HepG2 (cell line): ENCODE results near the gene PIEZO1. TPM values are rescaled to one million over a fixed set of nuclear protein-coding genes. Genes with fewer than 3 reads are reported as not detected.

Experiments used
- AGO2 ChIP-seq: fragments of 200-400 bp; formaldehyde crosslinking; optimal IDR thresholded peaks from 2 replicates; pipeline ENCODE3; 2017; ENCODE audit warnings: mild to moderate bottlenecking, low read depth, low read length, moderate library complexity
- ERF ChIP-seq: IDR thresholded peaks from 2 replicates; pipeline ENCODE4 v1.6.1; 2018; ENCODE audit warnings: missing biosample characterization, missing genetic modification reagents
- ESRRA ChIP-seq: sonication (generic); formaldehyde crosslinking; IDR thresholded peaks from 2 replicates; pipeline ENCODE4 v1.5.1; 2020; ENCODE audit warnings: mild to moderate bottlenecking, low read depth, missing genetic modification reagents
- FOXA1 ChIP-seq, 2 experiments: fragments of 450-650 bp in 1 of 2; sonication (generic) in 1 of 2; formaldehyde crosslinking in 1 of 2; IDR thresholded peaks; 2 replicates each; pipeline versions ENCODE4 v1.4.0 to v1.6.1; 2016 to 2020; ENCODE audit warnings: missing genetic modification reagents in 1 of 2
- KLF12 ChIP-seq: sonication (generic); formaldehyde crosslinking; IDR thresholded peaks from 2 replicates; pipeline ENCODE4 v1.4.0; 2020; ENCODE audit warnings: missing genetic modification reagents, borderline replicate concordance
- KLF9 ChIP-seq: IDR thresholded peaks from 2 replicates; pipeline ENCODE4 v1.6.1; 2016; ENCODE audit warnings: low read depth
- KMT2B ChIP-seq: IDR thresholded peaks from 2 replicates; pipeline ENCODE4 v1.6.1; 2016; ENCODE audit warnings: missing genetic modification reagents, missing compliant biosample characterization
- MAF1 ChIP-seq: sonication (generic); formaldehyde crosslinking; IDR thresholded peaks from 2 replicates; pipeline ENCODE4 v1.5.0; 2020; ENCODE audit warnings: missing genetic modification reagents, borderline replicate concordance
- MIER3 ChIP-seq: IDR thresholded peaks from 2 replicates; pipeline ENCODE4 v1.6.1; 2016; ENCODE audit warnings: missing compliant biosample characterization, borderline replicate concordance
- NFYB ChIP-seq: sonication (generic); formaldehyde crosslinking; IDR thresholded peaks from 2 replicates; pipeline ENCODE4 v1.4.0; 2020; ENCODE audit warnings: missing genetic modification reagents
- RAD21 ChIP-seq: fragments of 450-650 bp; formaldehyde crosslinking; IDR thresholded peaks from 2 replicates; pipeline ENCODE4 v1.5.0; 2020; ENCODE audit warnings: mild to moderate bottlenecking
- SIX1 ChIP-seq: sonication (generic); formaldehyde crosslinking; IDR thresholded peaks from 2 replicates; pipeline ENCODE4 v1.4.0; 2020; ENCODE audit warnings: missing genetic modification reagents, borderline replicate concordance
- SOX13 ChIP-seq, 3 experiments: fragments of 450-650 bp in 1 of 3; sonication (generic) in 1 of 3; formaldehyde crosslinking in 1 of 3; IDR thresholded peaks in 2 of 3; conservative IDR thresholded peaks in 1 of 3; 2 replicates each; pipeline versions ENCODE4 v1.5.0 to v1.6.1; 2016 to 2020; ENCODE audit warnings: antibody characterized with exemption in 1 of 3, mild to moderate bottlenecking in 1 of 3, missing compliant biosample characterization in 1 of 3, missing genetic modification reagents in 1 of 3, moderate library complexity in 1 of 3
- SP4 ChIP-seq: sonication (generic); formaldehyde crosslinking; IDR thresholded peaks from 2 replicates; pipeline ENCODE4 v1.8.1; 2023; ENCODE audit warnings: mild to moderate bottlenecking, missing genetic modification reagents
- XRCC5 ChIP-seq: fragments of 200-400 bp; formaldehyde crosslinking; optimal IDR thresholded peaks from 2 replicates; pipeline ENCODE3; 2017; ENCODE audit warnings: mild to moderate bottlenecking, low read length
- ZMAT3 ChIP-seq: sonication (generic); formaldehyde crosslinking; conservative IDR thresholded peaks from 2 replicates; pipeline ENCODE4 v1.7.0; 2021; ENCODE audit warnings: missing genetic modification reagents
- ZNF224 ChIP-seq: sonication (generic); formaldehyde crosslinking; IDR thresholded peaks from 2 replicates; pipeline ENCODE4 v1.5.0; 2020; ENCODE audit warnings: mild to moderate bottlenecking, missing genetic modification reagents
- ZNF768 ChIP-seq: sonication (generic); formaldehyde crosslinking; IDR thresholded peaks from 2 replicates; pipeline ENCODE4 v1.4.0; 2020; ENCODE audit warnings: missing genetic modification reagents
- ZNF878 ChIP-seq: sonication (generic); formaldehyde crosslinking; IDR thresholded peaks from 2 replicates; pipeline ENCODE4 v1.8.1; 2023; ENCODE audit warnings: mild to moderate bottlenecking, missing genetic modification reagents, moderate library complexity
- ZSCAN21 ChIP-seq: sonication (generic); formaldehyde crosslinking; IDR thresholded peaks from 2 replicates; pipeline ENCODE4 v1.8.0; 2022; ENCODE audit warnings: mild to moderate bottlenecking, missing genetic modification reagents, moderate library complexity, borderline replicate concordance
- polyA plus RNA-seq, 8 experiments: library from polyadenylated mRNA; depleted of rRNA in 3 of 8; stranded (reverse) in 7 of 8; unstranded in 1 of 8; fragments of >200 nt; fragmentation: Illumina TruSeq in 4 of 8; extraction: Trizol in 4 of 8; gene quantifications; 2 replicates each; pipeline versions ENCODE4 v1.2.1 to v1.2.3, GENCODE V29; 2011 to 2016; ENCODE audit warnings: low read depth in 4 of 8, missing spikeins in 1 of 8, mixed read lengths in 1 of 8; ENCODE audit not compliant: insufficient read depth in 1 of 8
- total RNA-seq, 5 experiments: library from RNA; depleted of rRNA; stranded (reverse); fragments of >200 nt; fragmentation: Illumina TruSeq; extraction: Trizol; gene quantifications; 2 replicates each; pipeline ENCODE4 v1.2.3, GENCODE V29; 2016; ENCODE audit warnings: low read depth in 1 of 5
- TF ChIP-seq, protein P1 (sequence below): sonication (generic); formaldehyde crosslinking; IDR thresholded peaks from 2 replicates; pipeline ENCODE4 v1.4.0; 2020; ENCODE audit warnings: missing genetic modification reagents
- TF ChIP-seq, protein P2 (sequence below): sonication (generic); formaldehyde crosslinking; IDR thresholded peaks from 2 replicates; pipeline ENCODE4 v1.4.0; 2020; ENCODE audit warnings: missing genetic modification reagents
- TF ChIP-seq, protein P3 (sequence below): sonication (generic); formaldehyde crosslinking; IDR thresholded peaks from 2 replicates; pipeline ENCODE4 v1.5.1; 2020; ENCODE audit warnings: missing genetic modification reagents, mild to moderate bottlenecking, borderline replicate concordance
- TF ChIP-seq, protein P4 (sequence below): IDR thresholded peaks from 2 replicates; pipeline ENCODE4 v1.6.1; 2016; ENCODE audit warnings: mild to moderate bottlenecking

The PIEZO1 gene
- total and polyA plus RNA-seq, 2 of the 13 experiments (the other 11 are each of a cell fraction or from before 2014, with no cell fraction given): 67.9 to 85.0 TPM

DNA sequence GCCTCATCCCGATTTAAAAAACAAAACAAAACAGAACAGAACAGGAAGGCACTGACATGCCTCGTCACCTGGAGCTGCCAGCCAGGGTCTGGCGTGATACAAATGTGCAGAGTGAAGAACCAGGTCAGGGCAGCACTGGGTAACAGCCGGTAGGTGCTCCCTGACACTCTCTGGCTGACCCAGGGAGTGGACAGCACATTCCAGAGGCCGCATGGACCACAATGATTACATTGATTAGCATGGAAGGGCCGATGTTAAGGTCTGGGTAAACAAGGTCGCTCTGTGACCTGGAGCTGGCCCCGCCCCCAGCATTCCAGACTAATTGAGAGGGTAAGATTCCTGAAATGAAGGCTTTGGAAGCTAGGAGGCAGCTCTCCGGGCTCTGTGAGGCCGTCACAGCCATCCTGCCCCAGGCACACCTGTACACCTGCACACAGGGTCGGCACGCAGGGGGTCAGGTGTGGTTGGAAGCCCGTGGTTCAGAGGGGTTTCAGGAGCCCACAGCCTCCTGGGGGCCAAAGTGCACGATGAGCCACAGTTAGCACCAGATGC lies 21.4 kb downstream of the PIEZO1 start (continued):
- TF ChIP-seq, protein P1, sequence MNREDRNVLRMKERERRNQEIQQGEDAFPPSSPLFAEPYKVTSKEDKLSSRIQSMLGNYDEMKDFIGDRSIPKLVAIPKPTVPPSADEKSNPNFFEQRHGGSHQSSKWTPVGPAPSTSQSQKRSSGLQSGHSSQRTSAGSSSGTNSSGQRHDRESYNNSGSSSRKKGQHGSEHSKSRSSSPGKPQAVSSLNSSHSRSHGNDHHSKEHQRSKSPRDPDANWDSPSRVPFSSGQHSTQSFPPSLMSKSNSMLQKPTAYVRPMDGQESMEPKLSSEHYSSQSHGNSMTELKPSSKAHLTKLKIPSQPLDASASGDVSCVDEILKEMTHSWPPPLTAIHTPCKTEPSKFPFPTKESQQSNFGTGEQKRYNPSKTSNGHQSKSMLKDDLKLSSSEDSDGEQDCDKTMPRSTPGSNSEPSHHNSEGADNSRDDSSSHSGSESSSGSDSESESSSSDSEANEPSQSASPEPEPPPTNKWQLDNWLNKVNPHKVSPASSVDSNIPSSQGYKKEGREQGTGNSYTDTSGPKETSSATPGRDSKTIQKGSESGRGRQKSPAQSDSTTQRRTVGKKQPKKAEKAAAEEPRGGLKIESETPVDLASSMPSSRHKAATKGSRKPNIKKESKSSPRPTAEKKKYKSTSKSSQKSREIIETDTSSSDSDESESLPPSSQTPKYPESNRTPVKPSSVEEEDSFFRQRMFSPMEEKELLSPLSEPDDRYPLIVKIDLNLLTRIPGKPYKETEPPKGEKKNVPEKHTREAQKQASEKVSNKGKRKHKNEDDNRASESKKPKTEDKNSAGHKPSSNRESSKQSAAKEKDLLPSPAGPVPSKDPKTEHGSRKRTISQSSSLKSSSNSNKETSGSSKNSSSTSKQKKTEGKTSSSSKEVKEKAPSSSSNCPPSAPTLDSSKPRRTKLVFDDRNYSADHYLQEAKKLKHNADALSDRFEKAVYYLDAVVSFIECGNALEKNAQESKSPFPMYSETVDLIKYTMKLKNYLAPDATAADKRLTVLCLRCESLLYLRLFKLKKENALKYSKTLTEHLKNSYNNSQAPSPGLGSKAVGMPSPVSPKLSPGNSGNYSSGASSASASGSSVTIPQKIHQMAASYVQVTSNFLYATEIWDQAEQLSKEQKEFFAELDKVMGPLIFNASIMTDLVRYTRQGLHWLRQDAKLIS (CRISPR knock-in tag): peak; percentile 57; the same call in 1 of the 2 replicates
- TF ChIP-seq SOX13 (IDR thresholded peaks at IDR 0.05): peak; percentile 60; the same call in 1 of the 2 replicates
- peak in 1 of 2 experiments; percentile 85; a peak in 2 of 4 replicates for TF ChIP-seq SOX13 (CRISPR knock-in tag; conservative IDR thresholded peaks at IDR 0.05 in 1 of 2, IDR thresholded peaks at IDR 0.05 in 1 of 2)
- TF ChIP-seq, protein P2, sequence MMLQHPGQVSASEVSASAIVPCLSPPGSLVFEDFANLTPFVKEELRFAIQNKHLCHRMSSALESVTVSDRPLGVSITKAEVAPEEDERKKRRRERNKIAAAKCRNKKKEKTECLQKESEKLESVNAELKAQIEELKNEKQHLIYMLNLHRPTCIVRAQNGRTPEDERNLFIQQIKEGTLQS (CRISPR knock-in tag): no peak
- TF ChIP-seq, protein P3, sequence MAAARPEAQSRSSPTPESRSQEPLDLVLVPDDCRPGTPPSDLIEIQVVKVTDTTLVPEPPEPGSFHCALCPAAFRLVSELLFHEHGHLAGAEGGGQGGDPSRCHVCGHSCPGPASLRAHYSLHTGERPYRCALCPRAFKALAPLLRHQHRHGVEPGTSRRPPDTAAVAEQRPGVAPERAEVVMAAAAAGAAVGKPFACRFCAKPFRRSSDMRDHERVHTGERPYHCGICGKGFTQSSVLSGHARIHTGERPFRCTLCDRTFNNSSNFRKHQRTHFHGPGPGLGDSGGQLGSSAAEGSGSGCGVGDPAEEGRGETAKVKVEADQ (CRISPR knock-in tag): peak; percentile 57; the same call in 1 of the 2 replicates
- no peak for TF ChIP-seq ZNF224 (CRISPR knock-in tag)
- TF ChIP-seq ERF (CRISPR knock-in tag): peak; percentile 94
- peak; percentile 82 for TF ChIP-seq FOXA1 (IDR thresholded peaks at IDR 0.05)
- peak; percentile 99 for TF ChIP-seq FOXA1 (CRISPR knock-in tag; IDR thresholded peaks at IDR 0.05)
- TF ChIP-seq AGO2: peak; percentile 3
- TF ChIP-seq SIX1 (CRISPR knock-in tag): peak; percentile 58; the same call in 1 of the 2 replicates
- TF ChIP-seq NFYB (CRISPR knock-in tag): no peak
- TF ChIP-seq ZNF878 (CRISPR knock-in tag): peak; percentile 55; the same call in 1 of the 2 replicates
- TF ChIP-seq ESRRA (CRISPR knock-in tag): peak; percentile 73; the same call in 1 of the 2 replicates
- TF ChIP-seq ZMAT3 (CRISPR knock-in tag): peak; percentile 61; the same call in 1 of the 2 replicates
- TF ChIP-seq ZNF768 (CRISPR knock-in tag): peak; percentile 30; the same call in 1 of the 2 replicates
- peak; percentile 83; the same call in 1 of the 2 replicates for TF ChIP-seq MIER3 (CRISPR knock-in tag)
- TF ChIP-seq KLF9: 0 out of 2 replicates have a peak, but pooled peaks have one; percentile 42
- TF ChIP-seq, protein P4, sequence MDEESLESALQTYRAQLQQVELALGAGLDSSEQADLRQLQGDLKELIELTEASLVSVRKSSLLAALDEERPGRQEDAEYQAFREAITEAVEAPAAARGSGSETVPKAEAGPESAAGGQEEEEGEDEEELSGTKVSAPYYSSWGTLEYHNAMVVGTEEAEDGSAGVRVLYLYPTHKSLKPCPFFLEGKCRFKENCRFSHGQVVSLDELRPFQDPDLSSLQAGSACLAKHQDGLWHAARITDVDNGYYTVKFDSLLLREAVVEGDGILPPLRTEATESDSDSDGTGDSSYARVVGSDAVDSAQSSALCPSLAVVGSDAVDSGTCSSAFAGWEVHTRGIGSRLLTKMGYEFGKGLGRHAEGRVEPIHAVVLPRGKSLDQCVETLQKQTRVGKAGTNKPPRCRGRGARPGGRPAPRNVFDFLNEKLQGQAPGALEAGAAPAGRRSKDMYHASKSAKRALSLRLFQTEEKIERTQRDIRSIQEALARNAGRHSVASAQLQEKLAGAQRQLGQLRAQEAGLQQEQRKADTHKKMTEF (CRISPR knock-in tag): peak; percentile 94
- TF ChIP-seq RAD21 (CRISPR knock-in tag): peak; percentile 80
- TF ChIP-seq KLF12 (CRISPR knock-in tag): peak; percentile 71; the same call in 1 of the 2 replicates
- 0 out of 2 replicates have a peak, but pooled peaks have one; percentile 24 for TF ChIP-seq MAF1 (CRISPR knock-in tag)
- TF ChIP-seq XRCC5: peak; percentile 96
- peak; percentile 75 for TF ChIP-seq SP4
- peak; percentile 81 for TF ChIP-seq KMT2B (CRISPR knock-in tag)
- TF ChIP-seq ZSCAN21 (CRISPR knock-in tag): no peak; the same call in 1 of the 2 replicates
